ENCODE measurements around the gene ATP6V1B1.
A peak's percentile ranks its signal among the peaks of the same experiment; 100 is the strongest.

The ATP6V1B1 gene

DNA sequence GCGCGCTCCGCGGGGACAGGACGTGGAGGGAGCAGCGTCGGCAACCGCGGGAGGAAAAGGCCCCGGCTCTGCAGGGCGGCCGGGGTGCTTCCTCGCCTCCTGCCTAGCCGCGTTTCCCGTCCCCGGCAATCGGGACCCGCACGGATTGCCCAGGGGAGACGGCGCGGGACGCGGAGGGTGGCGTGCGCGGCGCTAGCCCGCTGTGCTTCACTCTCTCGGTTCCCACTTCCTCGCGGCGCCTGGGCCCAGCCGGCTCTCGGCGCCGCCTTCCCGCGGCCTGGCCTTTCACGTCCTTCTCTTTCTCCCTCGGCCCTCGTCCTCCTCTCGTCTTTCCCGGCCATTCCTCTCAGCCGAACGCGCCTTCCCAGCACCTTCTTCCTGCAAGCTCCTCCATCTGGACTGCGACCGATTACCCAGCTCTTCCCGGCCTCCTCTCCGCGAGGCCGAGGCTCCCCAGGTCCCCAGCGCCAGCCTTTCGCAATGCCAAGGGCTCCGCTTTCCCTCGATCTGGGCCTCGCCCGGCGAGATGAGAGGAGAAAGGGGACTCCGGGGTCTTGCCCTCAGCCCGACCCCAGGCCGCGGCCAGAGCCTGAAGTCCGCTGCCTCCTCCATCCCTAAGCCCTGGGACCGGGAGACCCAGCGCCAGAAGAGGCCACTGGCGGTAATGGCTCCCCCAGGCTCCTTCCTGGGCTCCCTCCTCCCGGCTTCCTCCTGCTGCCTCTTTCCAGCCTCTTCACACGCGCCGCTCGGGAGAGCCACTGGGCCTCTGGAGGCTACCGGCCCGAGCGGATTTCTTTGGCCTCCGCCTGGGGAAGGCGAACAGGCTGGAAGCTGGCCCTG is 34.3 kb upstream of the ATP6V1B1 start:
- DNase-seq (ENCODE audit: low spot score), result no peak

- DNase-seq (ENCODE audit: low spot score), result no peak
Measured at GRCh38 chr2:70902067-70902442, 33.6 kb upstream of the ATP6V1B1 start.

DNA sequence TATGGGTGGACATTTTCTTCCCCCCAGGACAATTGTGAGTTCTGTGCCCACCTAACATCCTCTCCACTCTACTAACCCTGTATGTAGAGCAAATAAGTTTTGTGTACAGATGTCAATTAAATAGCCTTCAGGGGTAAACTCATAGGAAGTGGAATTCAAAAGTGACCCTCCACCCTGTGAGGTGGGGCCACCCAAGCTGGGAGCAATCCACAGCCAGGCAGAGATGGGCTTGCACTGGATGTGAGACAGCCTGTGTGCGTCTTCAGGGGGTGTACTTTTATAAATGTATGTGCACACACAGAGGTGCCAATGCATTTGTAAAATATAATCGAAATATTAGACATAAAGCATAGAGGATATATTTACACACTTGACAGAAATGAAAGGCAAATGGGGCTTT is 33.1 kb upstream of the ATP6V1B1 start:
- no peak for DNase-seq (ENCODE audit: low spot score)

DNA sequence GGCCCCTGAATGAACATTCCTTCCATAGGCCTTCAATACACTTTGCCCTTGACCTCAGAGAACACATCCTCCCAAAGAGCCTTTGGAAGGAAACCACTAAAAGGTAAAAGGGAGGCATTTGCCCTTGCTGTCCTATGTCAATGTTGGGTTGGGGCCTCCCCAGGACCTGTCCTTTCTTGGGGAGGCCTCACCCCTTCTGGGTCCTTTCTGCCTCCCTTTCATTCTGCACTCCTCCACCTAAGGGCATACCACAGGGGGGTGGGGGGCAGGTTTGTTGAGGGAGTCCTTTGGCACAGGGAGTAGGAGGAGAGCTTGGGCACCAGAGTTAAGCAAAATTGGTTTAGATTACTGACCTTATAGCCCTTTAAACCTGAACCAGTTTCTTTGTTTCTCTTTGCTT is 32.5 kb upstream of the ATP6V1B1 start:
- no peak for DNase-seq (ENCODE audit: low spot score)

DNA sequence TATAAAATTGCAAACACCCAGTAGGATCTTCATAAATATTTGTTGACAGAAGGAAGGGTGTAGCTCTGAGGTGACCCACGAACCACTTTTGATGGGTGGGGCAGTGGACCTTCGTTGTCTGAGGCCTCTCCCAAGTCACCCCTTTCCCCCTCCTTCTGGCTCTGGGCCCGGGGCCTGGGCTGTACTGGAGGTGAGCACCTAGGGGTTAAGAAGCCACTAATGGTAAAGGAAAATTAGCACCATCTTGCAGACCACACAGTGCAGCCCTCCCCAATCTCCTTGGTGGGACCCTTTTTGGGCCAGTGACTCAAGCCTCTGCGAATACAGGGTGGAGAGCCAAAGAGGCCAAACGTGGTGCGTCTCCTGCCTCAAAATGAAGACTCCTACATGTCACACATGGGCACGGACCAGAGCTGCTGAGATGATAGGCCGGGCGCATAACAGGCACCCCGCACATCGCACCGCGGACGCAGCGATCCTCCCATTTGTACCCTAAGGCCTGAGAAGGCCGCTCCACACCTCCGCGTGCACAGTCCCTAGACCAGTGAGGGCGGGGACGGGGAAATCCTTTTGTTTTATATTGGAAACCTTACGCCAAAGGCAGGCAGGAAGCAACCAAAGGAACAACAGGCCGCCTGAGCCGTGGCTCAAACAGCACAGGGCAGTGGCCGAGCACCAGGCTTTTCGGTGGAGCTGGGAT is 31.9 kb upstream of the ATP6V1B1 start:
- no peak for DNase-seq (ENCODE audit: low spot score)

- DNase-seq (ENCODE audit: low spot score), result no peak
Measured at GRCh38 chr2:70904371-70905216, 31.1 kb upstream of the ATP6V1B1 start.

GRCh38 chr2:70905443-70906421 is 30.0 kb upstream of the ATP6V1B1 start:
- DNase-seq (ENCODE audit: low spot score), result no peak

- DNase-seq (ENCODE audit: low spot score), result no peak
Measured at GRCh38 chr2:70906439-70907005, 29.2 kb upstream of the ATP6V1B1 start.

- no peak for DNase-seq (ENCODE audit: low spot score)
Measured at GRCh38 chr2:70907130-70908057, 28.3 kb upstream of the ATP6V1B1 start.

DNA sequence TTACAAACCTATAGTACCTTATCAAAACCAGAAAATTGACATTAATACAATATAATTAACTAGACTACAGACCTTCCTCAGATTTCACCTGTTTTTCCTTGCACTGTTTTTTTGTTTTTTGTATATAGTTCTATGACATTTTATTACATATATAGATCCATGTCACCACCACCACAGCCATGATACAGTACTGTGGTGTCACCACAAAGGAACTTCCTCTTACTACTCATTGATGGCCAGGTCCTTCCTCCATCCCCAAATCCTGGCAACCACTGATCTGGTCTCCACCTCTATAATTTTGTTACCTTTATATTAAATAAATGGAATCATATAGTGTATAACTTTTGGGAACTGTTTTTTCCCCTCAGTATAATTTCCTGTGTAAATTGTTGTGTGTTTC is 19.4 kb upstream of the ATP6V1B1 start:
- DNase-seq (ENCODE audit: low spot score), result no peak

- DNase-seq (ENCODE audit: low spot score), result no peak
Measured at GRCh38 chr2:70918016-70918415, 17.7 kb upstream of the ATP6V1B1 start.

GRCh38 chr2:70919672-70920366 is 15.9 kb upstream of the ATP6V1B1 start:
- DNase-seq (ENCODE audit: low spot score), result peak; percentile 72

DNA sequence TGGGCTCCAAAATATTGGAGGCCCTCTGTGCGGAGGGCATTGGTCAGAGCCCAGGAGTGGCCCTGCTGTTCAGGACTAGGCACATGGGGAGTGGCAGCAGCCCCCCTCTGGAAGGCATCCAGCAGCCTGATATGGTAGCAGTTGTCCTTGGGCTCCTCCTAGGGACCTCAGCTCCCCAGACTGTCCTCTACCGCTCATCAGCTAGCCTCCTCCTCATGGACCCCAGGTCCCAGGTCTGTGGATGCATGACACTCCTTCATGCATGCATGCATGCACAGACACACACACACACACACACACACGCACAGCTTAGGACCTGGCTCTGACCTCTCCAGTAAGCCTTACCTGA is 15.4 kb upstream of the ATP6V1B1 start:
- DNase-seq (ENCODE audit: low spot score), result no peak

- DNase-seq (ENCODE audit: low spot score), result no peak
Measured at GRCh38 chr2:70921031-70921430, 14.7 kb upstream of the ATP6V1B1 start.

- DNase-seq (ENCODE audit: low spot score), result no peak
Measured at GRCh38 chr2:70921839-70922234, 13.9 kb upstream of the ATP6V1B1 start.

DNA sequence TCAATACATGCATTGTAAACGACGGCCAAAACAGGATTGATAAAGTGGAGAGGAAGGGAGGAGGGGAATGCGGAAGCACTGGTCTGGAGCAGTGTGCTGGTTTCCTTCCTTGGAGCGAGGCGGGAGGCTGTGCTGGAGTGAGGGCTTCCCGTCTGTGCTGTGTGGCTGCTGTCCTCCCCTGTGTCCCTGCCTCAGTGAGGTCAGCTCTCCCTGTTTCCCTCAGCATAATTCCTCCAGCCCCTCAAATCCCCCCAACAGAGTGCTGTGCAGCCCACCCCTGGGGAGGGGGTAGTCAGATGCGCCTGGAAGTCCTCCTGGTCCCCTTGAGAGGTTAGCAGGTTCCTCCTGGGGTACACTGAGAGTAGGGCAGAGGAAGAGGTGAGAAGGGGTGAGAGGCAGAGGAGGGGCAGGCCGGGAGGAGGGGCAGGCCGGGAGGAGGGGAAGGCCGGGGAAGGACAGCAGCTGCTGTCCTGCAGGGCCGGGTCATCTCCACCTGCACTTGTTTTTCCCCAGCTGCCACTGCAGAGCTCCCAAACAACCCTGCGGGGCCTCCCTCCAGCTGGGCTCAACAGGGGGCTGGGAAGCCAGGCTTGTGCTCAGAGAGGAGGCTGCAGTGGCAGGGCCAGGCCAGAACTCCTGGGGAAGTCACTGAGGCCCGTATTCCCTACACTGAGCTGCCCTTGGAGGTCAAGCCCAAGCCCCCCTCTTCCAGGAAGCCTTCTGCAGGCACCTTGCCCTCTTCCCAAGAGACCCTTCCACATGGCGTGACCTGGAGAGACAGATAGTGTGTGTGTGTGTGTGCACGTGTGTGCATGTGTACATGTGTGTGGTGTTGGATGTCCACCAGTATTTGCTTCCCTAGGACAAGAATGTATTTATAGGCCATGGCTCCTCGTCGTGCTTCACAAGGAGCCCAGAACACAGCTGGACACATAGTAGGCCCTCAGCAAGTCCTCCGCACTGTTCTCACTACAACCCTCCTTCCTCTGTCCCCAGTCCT is 13.2 kb upstream of the ATP6V1B1 start:
- no peak for DNase-seq (ENCODE audit: low spot score)

DNA sequence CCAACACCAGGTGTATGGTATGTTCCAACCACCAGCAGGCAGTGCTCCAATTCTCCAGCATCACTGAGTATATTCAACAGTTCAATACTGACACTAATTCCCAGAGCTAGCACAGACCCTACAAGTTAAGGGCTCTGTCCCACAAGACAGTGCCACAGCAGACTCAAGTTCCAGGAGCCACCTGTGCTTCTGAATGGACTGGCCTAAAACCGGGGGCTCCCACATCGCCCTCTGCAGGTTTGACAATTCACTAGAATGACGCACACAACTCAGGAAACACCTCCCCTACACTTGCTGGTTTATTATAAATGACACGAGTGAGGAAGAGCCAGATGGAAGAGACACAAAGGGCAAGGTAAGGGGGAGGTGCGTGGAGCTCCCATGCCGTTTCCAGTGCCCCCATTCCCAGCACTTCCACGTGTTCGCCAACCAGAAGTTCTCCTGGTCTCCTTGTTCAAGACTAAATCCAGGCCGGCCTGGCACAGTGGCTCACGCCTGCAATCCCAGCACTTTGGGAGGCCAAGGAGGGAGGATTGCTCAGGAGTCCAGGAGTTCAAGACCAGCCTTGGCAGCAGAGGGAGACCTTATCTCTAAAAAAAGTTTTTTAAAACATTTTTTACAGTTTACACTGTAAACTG is 12.2 kb upstream of the ATP6V1B1 start:
- no peak for DNase-seq (ENCODE audit: low spot score)

DNA sequence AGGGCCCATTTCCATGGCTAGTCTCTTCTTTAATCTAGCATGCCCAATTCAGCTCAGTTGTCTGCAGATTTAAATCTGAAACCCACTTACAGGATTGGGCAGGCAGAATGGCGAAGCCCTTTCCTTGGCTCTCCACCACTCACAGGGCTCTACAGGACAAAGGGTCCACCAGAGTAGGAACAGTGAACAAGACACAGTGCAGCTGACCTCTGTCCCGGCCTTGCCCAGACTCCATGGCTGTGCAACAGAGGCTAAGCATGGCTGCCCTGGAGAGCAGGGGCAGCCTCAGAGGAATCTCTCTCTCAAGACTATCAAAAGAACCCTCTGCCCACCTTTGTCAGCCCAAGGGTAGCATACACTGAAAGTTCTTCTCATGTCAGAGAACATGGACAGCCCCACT is 9.7 kb upstream of the ATP6V1B1 start:
- DNase-seq (ENCODE audit: low spot score), result no peak
